Neural progenitor cell (in vitro differentiated cells): ENCODE data around the gene SPRED3.

Source experiments
- EZH2 ChIP-seq: fragments of 200-600 bp; sonication (generic); IDR thresholded peaks from 2 replicates; pipeline ENCODE4 v1.6.1; 2017; ENCODE audit warnings: antibody characterized with exemption, mild to moderate bottlenecking, moderate library complexity
- TF ChIP-seq, protein P1 (sequence below): fragments of 200-600 bp; sonication (generic); IDR thresholded peaks from 2 replicates; pipeline ENCODE4 v1.5.1; 2017; ENCODE audit warnings: antibody characterized with exemption, mild to moderate bottlenecking

DNA sequence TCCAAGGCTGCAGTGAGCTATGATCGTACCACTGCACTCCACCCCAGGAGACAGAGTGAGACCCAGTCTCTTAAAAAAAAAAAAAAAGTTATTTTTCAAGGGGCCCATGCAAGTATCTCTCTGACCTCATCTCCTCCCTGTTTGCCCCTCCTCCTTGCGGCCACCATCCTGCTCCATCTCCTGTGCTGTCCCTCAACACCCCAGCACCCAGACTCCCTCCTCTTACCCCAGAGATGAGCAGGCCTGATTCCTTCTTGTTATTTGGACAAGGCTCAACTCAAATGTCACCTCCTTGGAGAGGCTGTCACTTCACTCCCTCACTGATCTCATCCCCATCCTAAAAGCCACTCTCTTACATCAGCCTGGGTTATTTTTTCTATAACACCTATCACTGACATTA is 49.4 kb downstream of the SPRED3 start:
- TF ChIP-seq, protein P1, sequence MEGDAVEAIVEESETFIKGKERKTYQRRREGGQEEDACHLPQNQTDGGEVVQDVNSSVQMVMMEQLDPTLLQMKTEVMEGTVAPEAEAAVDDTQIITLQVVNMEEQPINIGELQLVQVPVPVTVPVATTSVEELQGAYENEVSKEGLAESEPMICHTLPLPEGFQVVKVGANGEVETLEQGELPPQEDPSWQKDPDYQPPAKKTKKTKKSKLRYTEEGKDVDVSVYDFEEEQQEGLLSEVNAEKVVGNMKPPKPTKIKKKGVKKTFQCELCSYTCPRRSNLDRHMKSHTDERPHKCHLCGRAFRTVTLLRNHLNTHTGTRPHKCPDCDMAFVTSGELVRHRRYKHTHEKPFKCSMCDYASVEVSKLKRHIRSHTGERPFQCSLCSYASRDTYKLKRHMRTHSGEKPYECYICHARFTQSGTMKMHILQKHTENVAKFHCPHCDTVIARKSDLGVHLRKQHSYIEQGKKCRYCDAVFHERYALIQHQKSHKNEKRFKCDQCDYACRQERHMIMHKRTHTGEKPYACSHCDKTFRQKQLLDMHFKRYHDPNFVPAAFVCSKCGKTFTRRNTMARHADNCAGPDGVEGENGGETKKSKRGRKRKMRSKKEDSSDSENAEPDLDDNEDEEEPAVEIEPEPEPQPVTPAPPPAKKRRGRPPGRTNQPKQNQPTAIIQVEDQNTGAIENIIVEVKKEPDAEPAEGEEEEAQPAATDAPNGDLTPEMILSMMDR, result no peak
- no peak for TF ChIP-seq EZH2
